NCI-H2171 treated with DMSO at 0.1 percent for 48 hours (cell line): ENCODE results near the gene RNF4.
"Not testable (repeated sequence)": the region's sequence is repeated elsewhere in the genome, so short reads cannot be mapped to it uniquely, and the experiment has no call there.

Source experiments
- DNase-seq: peaks from one replicate; lab custom pipeline; 2025; lab: John Stamatoyannopoulos, UW

The RNF4 gene

GRCh38 chr4:2535376-2536192 is 66.7 kb downstream of the RNF4 start:
- no peak for DNase-seq

GRCh38 chr4:2536193-2537010 is 67.5 kb downstream of the RNF4 start, which contains the start of gene FAM193A:
FAM193A (plus strand) TSS chr4:2536647; CDS start chr4:2536916, 269 bp downstream.
- peak; percentile 87 for DNase-seq

GRCh38 chr4:2537011-2537830 is 68.3 kb downstream of the RNF4 start:
- DNase-seq = no peak

- DNase-seq = not testable (repeated sequence)
Measured at GRCh38 chr4:2543580-2544191, 74.8 kb downstream of the RNF4 start.

GRCh38 chr4:2545321-2546013 is 76.6 kb downstream of the RNF4 start:
- no peak for DNase-seq

GRCh38 chr4:2546286-2546823 is 77.4 kb downstream of the RNF4 start:
- DNase-seq = no peak

- DNase-seq = not testable (repeated sequence)
Measured at GRCh38 chr4:2546961-2547691, 78.2 kb downstream of the RNF4 start.

GRCh38 chr4:2551118-2551517 is 82.2 kb downstream of the RNF4 start:
- no peak for DNase-seq

GRCh38 chr4:2552806-2553205 is 83.9 kb downstream of the RNF4 start:
- no peak for DNase-seq

- DNase-seq = no peak
Measured at GRCh38 chr4:2558301-2558700, 89.4 kb downstream of the RNF4 start.

GRCh38 chr4:2560167-2560566 is 91.3 kb downstream of the RNF4 start:
- no peak for DNase-seq
